ENCODE measurements around the gene PARD3. TPM values are rescaled to one million over a fixed set of nuclear protein-coding genes. Genes with fewer than 3 reads are reported as not detected.
"Not testable (repeated sequence)": the region's sequence is repeated elsewhere in the genome, so short reads cannot be mapped to it uniquely, and the experiment has no call there.

The PARD3 gene
- total RNA-seq, 4 donors from 2014 or later: 98.9 to 122 (median 105) TPM

DNA sequence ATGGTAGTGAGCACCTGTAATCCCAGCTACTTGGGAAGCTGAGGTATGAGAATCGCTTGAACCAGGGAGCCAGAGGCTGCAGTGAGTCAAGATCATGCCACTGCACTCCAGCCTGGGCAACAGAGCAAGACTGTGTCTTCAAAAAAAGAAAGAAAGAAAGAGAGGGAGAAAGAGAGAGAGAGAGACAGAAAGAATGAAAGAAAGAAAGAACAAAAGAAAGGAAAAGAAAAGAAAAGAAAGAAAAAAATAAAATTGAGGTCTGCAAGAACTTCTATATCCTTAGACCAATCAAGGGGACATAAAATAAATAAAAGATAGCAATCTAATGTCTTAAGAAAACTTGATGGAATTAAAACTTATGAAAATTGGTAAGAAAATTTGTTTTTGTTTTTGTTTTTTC, 34.9 kb upstream of the PARD3 start:
- TF ChIP-seq CTCF (IDR thresholded peaks at IDR 0.05): no peak
- no peak for TF ChIP-seq EP300 (IDR thresholded peaks at IDR 0.05)
- TF ChIP-seq POLR2AphosphoS5 (IDR thresholded peaks at IDR 0.05): no peak
- TF ChIP-seq POLR2A (IDR thresholded peaks at IDR 0.05; ENCODE audit: low read depth): no peak
- WGBS: 94% methylated on average over 1 of the region's 1 CpG
- no peak for DNase-seq (ENCODE audit: extremely low spot score)
- H3K9me3 ChIP-seq: no peaks in the 10 kb centered on the region
- no peaks in the 10 kb centered on the region for H3K27me3 ChIP-seq
- H3K4me3 ChIP-seq: no peak overlapping the region
- peaks cover 0 to 10% (median 10%) of the 10 kb centered on the region in 4 donors for H3K4me1 ChIP-seq
- no peak overlapping the region for H3K27ac ChIP-seq (replicated peaks in 1 of 4)
- no peaks in the 10 kb centered on the region for H3K36me3 ChIP-seq
- intact Hi-C loops (cut with DNase I): no loop called here

DNA sequence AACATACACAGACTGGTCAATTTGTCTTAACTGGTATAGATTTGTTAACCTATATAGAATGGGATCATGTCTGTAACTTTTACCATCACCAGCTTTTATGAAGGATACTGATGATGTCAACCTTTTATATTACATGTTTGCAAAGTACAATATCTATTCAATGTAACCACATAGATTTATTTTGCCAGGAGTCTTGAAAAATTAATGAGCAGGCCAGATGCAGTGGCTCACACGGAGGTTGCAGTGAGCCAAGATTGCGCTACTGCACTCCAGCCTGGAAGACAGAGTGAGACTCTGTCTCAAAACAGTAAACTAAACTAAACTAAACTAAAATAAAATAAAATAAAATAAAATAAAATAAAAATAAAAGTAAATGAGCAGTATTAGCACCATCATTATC, 30.0 kb upstream of the PARD3 start:
- H3K27ac ChIP-seq (replicated peaks in 1 of 4): no peak overlapping the region
- no peak for DNase-seq (ENCODE audit: extremely low spot score)
- H3K36me3 ChIP-seq: no peaks in the 10 kb centered on the region
- H3K27me3 ChIP-seq: no peaks in the 10 kb centered on the region
- no peak for TF ChIP-seq EP300 (IDR thresholded peaks at IDR 0.05)
- no peak for TF ChIP-seq POLR2A (IDR thresholded peaks at IDR 0.05; ENCODE audit: low read depth)
- TF ChIP-seq POLR2AphosphoS5 (IDR thresholded peaks at IDR 0.05): no peak
- no peak for TF ChIP-seq CTCF (IDR thresholded peaks at IDR 0.05)
- no peaks in the 10 kb centered on the region for H3K9me3 ChIP-seq
- 81% methylated on average over 2 of the region's 2 CpGs for WGBS
- no peaks in the 10 kb centered on the region for H3K4me1 ChIP-seq
- intact Hi-C loops (cut with DNase I): no loop called here
- H3K4me3 ChIP-seq: no peak overlapping the region

DNA sequence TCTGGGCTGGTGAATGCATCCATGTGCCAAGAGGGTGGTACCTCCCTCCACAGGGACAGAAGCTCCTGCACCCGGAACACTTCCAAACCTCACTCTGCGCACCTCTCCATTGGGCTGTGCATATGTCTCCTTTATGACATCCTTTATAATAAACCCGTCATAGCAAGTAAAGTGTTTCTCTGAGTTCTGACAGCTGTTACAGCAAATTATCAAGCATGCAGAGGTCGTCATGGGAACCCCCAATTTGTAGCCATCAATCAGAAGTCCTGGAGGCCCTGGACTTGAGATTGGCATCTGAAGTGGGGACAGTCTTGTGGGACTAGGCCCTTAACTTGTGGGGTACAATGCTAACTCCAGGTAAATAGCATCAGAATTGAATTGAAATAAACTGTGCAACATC, 29.4 kb upstream of the PARD3 start:
- Histone ChIP-seq H3K36me3 (no peaks in the 10 kb centered on the region), H3K9me3 (no peaks in the 10 kb centered on the region), H3K4me3 (no peak overlapping the region), H3K27ac (replicated peaks in 1 of 4) (no peak overlapping the region), H3K4me1 (no peaks in the 10 kb centered on the region), H3K27me3 (no peaks in the 10 kb centered on the region)
- TF ChIP-seq CTCF (IDR thresholded peaks at IDR 0.05) (no peak), POLR2AphosphoS5 (IDR thresholded peaks at IDR 0.05) (no peak), EP300 (IDR thresholded peaks at IDR 0.05) (no peak), POLR2A (IDR thresholded peaks at IDR 0.05; ENCODE audit: low read depth) (no peak)
- no peak for DNase-seq (ENCODE audit: extremely low spot score)
- 76% methylated on average over 4 of the region's 4 CpGs for WGBS
- intact Hi-C loops (cut with DNase I): no loop called here

DNA sequence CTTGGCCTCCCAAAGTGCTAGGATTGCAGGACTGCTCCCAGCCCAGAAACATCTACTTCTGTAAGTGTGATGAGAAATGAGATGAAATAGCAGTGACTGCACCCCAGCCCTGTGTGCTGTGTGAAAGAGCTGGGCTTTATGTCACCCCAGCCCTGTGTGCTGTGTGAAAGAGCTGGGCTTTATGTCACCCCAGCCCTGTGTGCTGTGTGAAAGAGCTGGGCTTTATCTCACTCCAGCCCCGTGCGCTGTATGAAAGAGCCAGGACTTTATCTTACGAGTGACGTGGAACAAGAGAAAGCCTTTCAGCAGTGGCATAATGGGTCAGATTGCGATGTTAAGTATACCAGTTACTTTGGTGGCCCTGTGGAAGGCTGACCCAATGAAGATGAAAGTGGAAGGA, 28.4 kb upstream of the PARD3 start:
- H3K4me1 ChIP-seq; intact Hi-C loops (cut with DNase I): not testable (repeated sequence)

DNA sequence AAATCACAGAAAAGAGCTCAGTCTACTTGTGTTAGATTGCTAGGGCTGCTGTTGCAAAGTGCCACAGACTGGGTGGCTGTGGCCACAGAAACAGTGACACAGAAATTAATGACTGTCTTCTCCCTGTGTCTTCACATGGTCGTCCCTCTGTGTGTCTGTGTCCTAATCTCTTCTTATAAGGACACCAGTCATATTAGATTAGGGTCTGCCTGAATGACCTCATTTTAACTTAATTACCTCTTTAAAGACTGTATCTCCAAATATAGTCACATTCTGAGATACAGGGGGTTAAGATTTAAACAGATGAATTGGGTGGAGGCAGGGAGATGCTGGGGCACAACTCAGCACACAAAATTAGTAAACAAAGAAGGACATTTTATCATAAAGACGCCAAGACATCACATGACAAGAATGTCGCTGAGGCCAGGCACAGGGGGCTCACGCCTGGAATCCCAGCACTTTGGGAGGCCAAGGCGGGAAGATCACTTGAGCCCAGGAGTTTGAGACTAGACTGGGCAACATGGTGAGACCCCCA, 23.3 kb upstream of the PARD3 start:
- 95% methylated on average over 5 of the region's 5 CpGs for WGBS
- intact Hi-C loops (cut with DNase I): no loop called here
- Histone ChIP-seq H3K9me3 (no peaks in the 10 kb centered on the region), H3K27ac (replicated peaks in 1 of 4) (no peak overlapping the region), H3K27me3 (no peaks in the 10 kb centered on the region), H3K4me1 (peaks cover 0 to 12% (median 0%) of the 10 kb centered on the region in 4 donors), H3K4me3 (no peak overlapping the region), H3K36me3 (no peaks in the 10 kb centered on the region)
- DNase-seq (ENCODE audit: extremely low spot score): no peak
- TF ChIP-seq EP300 (IDR thresholded peaks at IDR 0.05) (no peak), POLR2A (IDR thresholded peaks at IDR 0.05; ENCODE audit: low read depth) (no peak), POLR2AphosphoS5 (IDR thresholded peaks at IDR 0.05) (no peak), CTCF (IDR thresholded peaks at IDR 0.05) (no peak)

More for the DNA sequence above, 28.4 kb upstream of the PARD3 start:
- H3K9me3 ChIP-seq; DNase-seq (ENCODE audit: extremely low spot score); H3K27ac ChIP-seq (replicated peaks in 1 of 4); H3K36me3 ChIP-seq; H3K4me3 ChIP-seq; H3K27me3 ChIP-seq: not testable (repeated sequence)
- WGBS: 96% methylated on average over 5 of the region's 5 CpGs
